SK-N-MC (cell line): ENCODE results near the gene CRB3.

ENCODE experiments used
- EZH2 ChIP-seq: fragments of 200-600 bp; sonication (generic); IDR thresholded peaks from one replicate; pipeline ENCODE4 v1.6.1; 2017; ENCODE audit warnings: antibody characterized with exemption
- FOXP2 ChIP-seq: optimal IDR thresholded peaks from 2 replicates; pipeline ENCODE3; 2011; ENCODE audit warnings: mild to moderate bottlenecking, moderate library complexity; ENCODE audit not compliant: insufficient read depth; ENCODE audit errors: extremely low read length, control extremely low read depth
- POLR2AphosphoS5 ChIP-seq: IDR thresholded peaks from 2 replicates; pipeline ENCODE4 v1.6.1; 2012; ENCODE audit warnings: mild to moderate bottlenecking, low read depth, low read length, borderline replicate concordance

- TF ChIP-seq POLR2AphosphoS5: no peak
- TF ChIP-seq EZH2: no peak
- TF ChIP-seq FOXP2: no peak
These were observed 34.5 kb upstream of the CRB3 start for GRCh38 chr19:6429419-6430221.
